ENCODE measurements around the gene IL1RAPL1.

IL1RAPL1 gene

DNA sequence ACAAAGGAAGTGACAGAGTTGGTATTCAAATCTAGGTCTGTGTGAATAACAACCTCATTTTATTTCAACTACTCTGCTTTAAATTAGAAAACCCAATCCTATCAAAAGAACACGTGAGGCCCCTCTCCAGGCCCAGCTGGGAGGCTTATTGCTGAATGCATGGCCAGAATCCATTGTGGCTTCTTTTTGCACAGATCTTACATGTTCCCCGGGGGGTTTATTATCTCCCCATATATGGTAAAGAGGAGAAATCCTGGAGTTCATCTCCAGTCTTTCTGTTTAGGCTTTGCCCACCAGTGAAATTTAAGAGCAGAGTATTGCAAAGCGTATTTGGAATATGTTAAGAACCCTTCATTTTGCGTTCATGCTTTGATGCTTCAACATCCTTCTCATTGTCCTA, 655.6 kb downstream of the IL1RAPL1 start:
- TF ChIP-seq POLR2AphosphoS5 (IDR thresholded peaks at IDR 0.05; ENCODE audit: low read depth, low read length) (no peak), TAF1 (IDR thresholded peaks at IDR 0.05; ENCODE audit: borderline replicate concordance, insufficient read depth, low read length) (no peak), SIN3A (IDR thresholded peaks at IDR 0.05; ENCODE audit: borderline replicate concordance, insufficient read depth, low read length) (no peak), FOXP2 (optimal IDR thresholded peaks at IDR 0.05; ENCODE audit: borderline replicate concordance, extremely low read depth, extremely low read length, insufficient read depth) (no peak)
- TF ChIP-seq, protein P1, sequence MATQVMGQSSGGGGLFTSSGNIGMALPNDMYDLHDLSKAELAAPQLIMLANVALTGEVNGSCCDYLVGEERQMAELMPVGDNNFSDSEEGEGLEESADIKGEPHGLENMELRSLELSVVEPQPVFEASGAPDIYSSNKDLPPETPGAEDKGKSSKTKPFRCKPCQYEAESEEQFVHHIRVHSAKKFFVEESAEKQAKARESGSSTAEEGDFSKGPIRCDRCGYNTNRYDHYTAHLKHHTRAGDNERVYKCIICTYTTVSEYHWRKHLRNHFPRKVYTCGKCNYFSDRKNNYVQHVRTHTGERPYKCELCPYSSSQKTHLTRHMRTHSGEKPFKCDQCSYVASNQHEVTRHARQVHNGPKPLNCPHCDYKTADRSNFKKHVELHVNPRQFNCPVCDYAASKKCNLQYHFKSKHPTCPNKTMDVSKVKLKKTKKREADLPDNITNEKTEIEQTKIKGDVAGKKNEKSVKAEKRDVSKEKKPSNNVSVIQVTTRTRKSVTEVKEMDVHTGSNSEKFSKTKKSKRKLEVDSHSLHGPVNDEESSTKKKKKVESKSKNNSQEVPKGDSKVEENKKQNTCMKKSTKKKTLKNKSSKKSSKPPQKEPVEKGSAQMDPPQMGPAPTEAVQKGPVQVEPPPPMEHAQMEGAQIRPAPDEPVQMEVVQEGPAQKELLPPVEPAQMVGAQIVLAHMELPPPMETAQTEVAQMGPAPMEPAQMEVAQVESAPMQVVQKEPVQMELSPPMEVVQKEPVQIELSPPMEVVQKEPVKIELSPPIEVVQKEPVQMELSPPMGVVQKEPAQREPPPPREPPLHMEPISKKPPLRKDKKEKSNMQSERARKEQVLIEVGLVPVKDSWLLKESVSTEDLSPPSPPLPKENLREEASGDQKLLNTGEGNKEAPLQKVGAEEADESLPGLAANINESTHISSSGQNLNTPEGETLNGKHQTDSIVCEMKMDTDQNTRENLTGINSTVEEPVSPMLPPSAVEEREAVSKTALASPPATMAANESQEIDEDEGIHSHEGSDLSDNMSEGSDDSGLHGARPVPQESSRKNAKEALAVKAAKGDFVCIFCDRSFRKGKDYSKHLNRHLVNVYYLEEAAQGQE (IDR thresholded peaks at IDR 0.05; ENCODE audit: insufficient read depth in 1 of 2, low read depth in 2 of 2, low read length in 2 of 2), result no peak

DNA sequence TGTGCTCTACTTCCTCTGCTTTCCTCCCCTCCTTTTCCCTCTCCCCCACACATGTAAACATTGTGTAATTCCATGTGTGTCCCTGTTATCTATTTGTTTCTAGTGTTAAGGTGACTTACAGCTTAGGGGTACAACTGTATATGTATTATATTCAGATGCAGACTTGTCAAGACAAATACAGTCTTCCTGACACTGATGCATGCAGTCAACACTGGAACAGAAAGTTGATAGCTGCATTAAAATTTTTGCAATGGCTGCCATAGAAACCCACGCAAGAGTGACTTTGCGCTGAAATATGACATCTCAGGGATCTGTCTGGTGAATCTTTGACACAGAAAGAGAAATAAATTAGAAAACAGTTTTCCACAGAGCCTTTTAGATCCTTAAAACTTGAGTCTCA, 656.7 kb downstream of the IL1RAPL1 start:
- no peak for TF ChIP-seq FOXP2 (optimal IDR thresholded peaks at IDR 0.05; ENCODE audit: borderline replicate concordance, extremely low read depth, extremely low read length, insufficient read depth)
- TF ChIP-seq SIN3A (IDR thresholded peaks at IDR 0.05; ENCODE audit: borderline replicate concordance, insufficient read depth, low read length), result no peak
- TF ChIP-seq POLR2AphosphoS5 (IDR thresholded peaks at IDR 0.05; ENCODE audit: low read depth, low read length), result no peak
- TF ChIP-seq TAF1 (IDR thresholded peaks at IDR 0.05; ENCODE audit: borderline replicate concordance, insufficient read depth, low read length), result no peak
- TF ChIP-seq, protein P1 (IDR thresholded peaks at IDR 0.05; ENCODE audit: insufficient read depth in 1 of 2, low read depth in 2 of 2, low read length in 2 of 2), result no peak

DNA sequence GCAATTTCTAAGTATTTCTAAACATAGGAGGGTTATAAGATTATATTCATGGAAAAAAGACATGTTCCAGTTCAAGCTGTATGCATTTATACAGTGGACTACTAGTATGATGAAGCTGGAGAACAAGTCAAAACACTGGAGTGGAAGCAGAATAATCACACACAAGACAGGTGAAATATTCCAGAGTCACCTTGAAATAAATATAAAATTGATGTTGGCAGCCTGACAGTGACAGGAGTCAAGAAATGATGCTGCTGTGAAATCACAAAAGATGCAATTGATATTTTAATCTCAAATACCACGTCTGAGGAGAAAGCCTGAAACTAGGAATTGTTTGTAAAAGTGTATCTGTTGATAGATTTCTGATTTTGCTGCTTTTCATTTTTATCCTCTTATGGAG, 667.3 kb downstream of the IL1RAPL1 start:
- TF ChIP-seq TAF1 (IDR thresholded peaks at IDR 0.05; ENCODE audit: borderline replicate concordance, insufficient read depth, low read length) (no peak), FOXP2 (optimal IDR thresholded peaks at IDR 0.05; ENCODE audit: borderline replicate concordance, extremely low read depth, extremely low read length, insufficient read depth) (no peak), SIN3A (IDR thresholded peaks at IDR 0.05; ENCODE audit: borderline replicate concordance, insufficient read depth, low read length) (no peak), POLR2AphosphoS5 (IDR thresholded peaks at IDR 0.05; ENCODE audit: low read depth, low read length) (no peak)
- TF ChIP-seq, protein P1 (IDR thresholded peaks at IDR 0.05; ENCODE audit: insufficient read depth in 1 of 2, low read depth in 2 of 2, low read length in 2 of 2), result no peak

DNA sequence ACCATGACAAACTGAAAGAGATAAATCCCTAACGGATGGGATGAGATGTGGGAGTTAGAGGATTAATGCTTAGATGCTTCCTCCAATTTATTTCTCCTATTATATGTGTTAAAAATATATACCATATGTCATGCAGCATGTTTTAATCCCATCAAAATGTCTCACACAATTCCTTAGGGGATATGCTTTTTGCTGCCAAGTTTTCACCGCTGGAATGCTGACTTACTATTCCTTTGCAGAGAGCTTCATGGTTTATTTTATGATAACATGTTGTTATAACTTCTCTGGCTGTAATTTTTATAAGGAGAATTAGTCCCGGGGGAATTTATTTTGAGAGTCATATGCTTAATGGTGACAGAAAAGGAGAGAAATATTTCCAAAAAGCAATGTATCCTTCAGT, 670.3 kb downstream of the IL1RAPL1 start:
- TF ChIP-seq, protein P1 (IDR thresholded peaks at IDR 0.05; ENCODE audit: insufficient read depth in 1 of 2, low read depth in 2 of 2, low read length in 2 of 2), result no peak
- TF ChIP-seq TAF1 (IDR thresholded peaks at IDR 0.05; ENCODE audit: borderline replicate concordance, insufficient read depth, low read length), result no peak
- TF ChIP-seq POLR2AphosphoS5 (IDR thresholded peaks at IDR 0.05; ENCODE audit: low read depth, low read length), result no peak
- TF ChIP-seq FOXP2 (optimal IDR thresholded peaks at IDR 0.05; ENCODE audit: borderline replicate concordance, extremely low read depth, extremely low read length, insufficient read depth), result no peak
- no peak for TF ChIP-seq SIN3A (IDR thresholded peaks at IDR 0.05; ENCODE audit: borderline replicate concordance, insufficient read depth, low read length)

DNA sequence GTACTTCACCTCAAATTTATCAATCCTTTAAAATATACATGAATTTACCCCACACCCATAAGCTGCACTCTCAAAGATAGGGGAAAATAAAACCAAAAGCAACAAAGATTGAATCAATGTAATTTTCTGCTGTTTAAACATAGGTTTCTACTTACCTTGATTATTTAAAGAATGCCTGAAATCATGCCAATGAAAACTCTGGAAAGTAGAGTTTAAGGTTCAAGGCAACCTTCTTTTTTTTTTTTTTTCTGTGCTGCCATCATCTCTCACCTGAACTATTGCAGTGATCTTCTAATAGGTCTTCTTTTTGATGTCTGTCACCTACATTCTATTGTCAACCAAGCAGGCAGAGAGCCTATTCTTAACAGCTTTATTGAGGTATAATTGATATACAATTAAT, 682.1 kb downstream of the IL1RAPL1 start:
- TF ChIP-seq FOXP2 (optimal IDR thresholded peaks at IDR 0.05; ENCODE audit: borderline replicate concordance, extremely low read depth, extremely low read length, insufficient read depth) (no peak), POLR2AphosphoS5 (IDR thresholded peaks at IDR 0.05; ENCODE audit: low read depth, low read length) (no peak), TAF1 (IDR thresholded peaks at IDR 0.05; ENCODE audit: borderline replicate concordance, insufficient read depth, low read length) (no peak), SIN3A (IDR thresholded peaks at IDR 0.05; ENCODE audit: borderline replicate concordance, insufficient read depth, low read length) (no peak)
- TF ChIP-seq, protein P1 (IDR thresholded peaks at IDR 0.05; ENCODE audit: insufficient read depth in 1 of 2, low read depth in 2 of 2, low read length in 2 of 2), result no peak

All from PFSK-1 (cell line).